ENCODE measurements around the gene OR12D1.
"Not testable (repeated sequence)": the region's sequence is repeated elsewhere in the genome, so short reads cannot be mapped to it uniquely, and the experiment has no call there.

The OR12D1 gene

DNA sequence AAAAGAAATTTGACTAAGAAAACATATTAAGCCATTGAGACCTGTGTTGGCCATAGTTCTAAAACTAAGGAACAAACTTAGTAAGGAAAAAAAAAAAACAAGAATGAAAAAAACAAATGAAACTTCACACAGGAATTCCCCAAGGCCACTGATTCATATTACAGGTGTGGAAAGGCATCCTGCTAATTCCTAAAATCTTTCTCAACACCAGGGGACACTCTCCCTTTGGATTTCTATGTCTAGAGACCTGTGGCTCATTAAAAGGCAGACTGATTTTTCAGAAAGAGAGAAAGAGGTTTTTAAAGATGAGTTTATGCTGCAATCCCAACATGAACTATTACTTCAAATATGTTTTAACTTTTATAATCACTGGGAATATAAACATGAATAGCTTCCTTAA is at the start of gene OR12D1:
Gene OR12D1, plus strand, starts transcription at position 341 of the 400 bp plus-strand sequence.
- DNase-seq (ENCODE audit: low read depth, low spot score), result no peak

- DNase-seq (ENCODE audit: low read depth, low spot score), result no peak
Measured at GRCh38 chr6:29368765-29369164, 46.0 kb upstream of the OR12D1 start, which contains the start of gene OR5V1. Gene OR5V1, minus strand, starts transcription at chr6:29368865. Its CDS starts 12,670 bp downstream, at chr6:29356195.

DNA sequence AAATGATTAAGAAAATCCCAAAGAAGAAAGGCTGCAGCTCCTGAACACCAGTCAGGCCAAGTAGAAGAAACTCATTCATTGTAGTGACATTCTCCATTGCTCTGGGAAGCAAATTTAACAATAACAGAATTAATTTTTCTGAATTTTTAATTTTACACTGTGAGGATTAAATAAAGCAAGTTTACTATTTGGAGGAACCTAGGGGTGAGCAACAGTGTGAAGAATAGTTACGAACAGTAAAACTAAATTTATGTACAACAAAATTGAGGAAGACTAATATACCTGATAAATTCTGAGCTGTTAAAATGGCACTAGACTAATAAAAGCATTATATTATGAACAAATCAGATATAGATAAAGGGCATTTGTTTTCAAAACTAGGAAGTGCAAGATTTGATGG is 39.5 kb upstream of the OR12D1 start, which contains the start of gene OR12D3:
Gene OR12D3, minus strand, starts transcription at position 101 of the 400 bp plus-strand sequence. Its CDS starts 4 bp downstream, at position 97.
- DNase-seq (ENCODE audit: low read depth, low spot score), result no peak

GRCh38 chr6:29376003-29376402 is 38.7 kb upstream of the OR12D1 start:
- DNase-seq (ENCODE audit: low read depth, low spot score), result no peak

GRCh38 chr6:29388533-29388932 is 26.2 kb upstream of the OR12D1 start:
- DNase-seq (ENCODE audit: low read depth, low spot score), result no peak

DNA sequence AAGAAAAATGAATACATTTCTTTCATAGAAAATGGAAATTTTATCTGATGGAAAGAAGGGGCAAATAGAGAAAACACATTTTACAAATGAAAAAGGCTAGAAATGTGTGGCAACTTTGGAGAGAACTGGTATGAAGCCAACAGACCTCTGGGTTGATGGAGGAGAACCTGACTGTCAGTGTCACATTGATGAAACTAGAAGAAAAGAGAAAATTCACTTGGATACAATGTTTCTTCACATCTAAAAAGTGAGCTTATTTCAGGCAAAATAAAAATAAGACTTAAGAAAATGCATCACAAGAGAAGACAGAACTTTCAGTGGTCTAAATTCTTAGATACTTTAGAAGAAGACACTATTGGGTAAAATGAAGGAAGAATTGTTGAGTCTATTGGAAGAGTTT is 19.4 kb upstream of the OR12D1 start, which contains the start of gene OR12D2:
Gene OR12D2, plus strand, starts transcription at position 301 of the 400 bp plus-strand sequence. CDS start 1,069 bp downstream, outside the sequence.
- no peak for DNase-seq (ENCODE audit: low read depth, low spot score)

DNA sequence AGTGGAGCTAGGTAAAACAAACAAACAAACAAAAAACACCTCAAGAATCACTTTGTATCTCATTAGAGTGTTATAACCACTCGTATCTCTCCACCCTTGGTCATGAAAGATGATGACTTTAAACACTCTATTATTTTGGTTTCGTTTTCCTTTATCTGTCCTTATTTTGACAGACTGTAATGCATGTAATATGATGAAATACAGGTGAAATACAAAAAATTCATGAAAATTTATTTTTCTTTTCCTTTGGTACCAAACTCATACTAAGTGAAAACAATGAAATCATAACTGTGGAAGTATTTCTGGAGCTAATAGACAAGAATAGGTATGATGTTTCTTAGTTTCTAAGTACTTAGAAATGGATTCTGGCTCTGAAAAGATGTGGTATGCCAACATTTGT is 15.2 kb upstream of the OR12D1 start:
- no peak for DNase-seq (ENCODE audit: low read depth, low spot score)

- DNase-seq (ENCODE audit: low read depth, low spot score), result no peak
Measured at GRCh38 chr6:29403801-29404200, 10.9 kb upstream of the OR12D1 start.

GRCh38 chr6:29419516-29419915 is 4.8 kb downstream of the OR12D1 start:
- DNase-seq (ENCODE audit: low read depth, low spot score), result no peak

GRCh38 chr6:29424168-29424567 is 9.4 kb downstream of the OR12D1 start:
- no peak for DNase-seq (ENCODE audit: low read depth, low spot score)

GRCh38 chr6:29424575-29424974 is 9.8 kb downstream of the OR12D1 start:
- DNase-seq (ENCODE audit: low read depth, low spot score), result no peak

GRCh38 chr6:29425075-29425474 is 10.3 kb downstream of the OR12D1 start:
- no peak for DNase-seq (ENCODE audit: low read depth, low spot score)

DNA sequence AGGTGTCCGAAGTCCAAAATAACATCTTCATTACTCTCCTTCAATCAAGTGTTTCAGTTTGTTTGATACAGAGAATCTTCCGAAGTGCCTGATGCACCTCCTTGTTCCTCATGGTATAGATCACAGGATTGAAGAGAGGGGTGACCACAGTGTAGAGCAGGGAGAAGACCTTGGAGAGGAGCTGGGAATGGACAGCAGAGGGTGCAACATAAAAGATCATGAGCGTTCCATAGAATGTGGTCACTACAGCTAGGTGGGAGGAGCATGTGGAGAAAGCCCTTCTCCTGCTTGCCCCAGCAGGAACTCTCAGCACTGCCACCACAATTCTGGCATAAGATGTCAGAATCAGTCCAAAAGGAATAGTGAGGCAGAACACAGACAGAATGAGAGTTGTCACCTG is 11.9 kb downstream of the OR12D1 start:
- DNase-seq (ENCODE audit: low read depth, low spot score), result no peak

DNA sequence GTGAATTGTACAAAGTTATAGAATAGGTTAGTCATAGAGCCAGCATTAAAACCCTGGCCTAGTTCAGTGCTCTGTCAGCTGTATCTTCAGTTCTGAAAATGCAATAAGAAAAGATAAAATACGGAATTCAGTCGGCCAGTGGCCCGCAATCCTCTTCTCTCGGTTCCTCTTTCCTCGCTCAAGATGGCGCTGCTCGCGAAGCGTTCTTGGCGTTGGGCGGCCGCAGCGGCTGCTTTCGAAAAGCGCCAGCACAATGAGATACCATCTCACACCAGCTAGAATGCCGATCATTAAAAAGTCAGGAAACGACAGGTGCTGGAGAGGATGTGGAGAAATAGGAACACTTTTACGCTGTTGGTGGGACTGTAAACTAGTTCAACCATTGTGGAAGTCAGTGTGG is 22.0 kb downstream of the OR12D1 start:
- DNase-seq (ENCODE audit: low read depth, low spot score), result not testable (repeated sequence)

DNA sequence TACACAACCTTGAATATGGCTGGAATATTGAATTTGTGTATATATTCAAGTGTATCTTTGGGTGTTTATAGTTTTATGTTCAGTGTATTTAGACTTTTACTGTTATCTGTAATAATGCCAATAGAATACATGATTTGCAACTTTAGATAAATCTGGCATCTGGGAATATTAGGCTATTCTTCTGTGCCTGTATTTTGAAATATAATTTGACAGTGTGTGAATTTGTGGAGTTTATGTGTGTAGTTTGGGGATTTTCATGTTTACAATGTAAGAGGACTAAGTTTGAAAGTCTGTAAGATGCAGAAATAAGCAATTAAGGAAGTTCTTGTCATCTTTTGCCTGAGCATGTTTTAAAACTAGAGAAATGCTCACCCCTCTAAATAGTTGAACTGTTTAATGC is 24.3 kb downstream of the OR12D1 start, which contains the start of gene OR10C1:
Gene OR10C1, plus strand, starts transcription at position 301 of the 400 bp plus-strand sequence. CDS start 710 bp downstream, outside the sequence.
- DNase-seq (ENCODE audit: low read depth, low spot score), result no peak

DNA sequence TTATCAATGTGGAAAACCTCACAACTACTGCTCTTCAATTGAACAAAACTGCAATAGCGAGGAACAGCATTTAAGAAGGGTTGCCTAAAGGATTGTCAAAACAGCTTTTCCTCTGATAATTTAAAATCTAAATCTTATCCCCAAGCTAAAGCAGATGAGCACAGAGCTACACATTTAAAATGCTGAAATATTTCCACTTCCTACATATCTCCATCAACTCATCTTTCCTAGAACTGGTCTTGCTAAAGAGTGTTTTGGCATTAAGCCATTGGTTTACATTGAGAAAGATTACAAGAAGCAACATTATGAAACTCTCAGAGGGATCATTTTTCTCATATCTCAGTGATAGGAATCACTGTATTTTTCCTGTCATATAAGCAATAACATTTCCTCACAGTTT is 28.0 kb downstream of the OR12D1 start:
- no peak for DNase-seq (ENCODE audit: low read depth, low spot score)

DNA sequence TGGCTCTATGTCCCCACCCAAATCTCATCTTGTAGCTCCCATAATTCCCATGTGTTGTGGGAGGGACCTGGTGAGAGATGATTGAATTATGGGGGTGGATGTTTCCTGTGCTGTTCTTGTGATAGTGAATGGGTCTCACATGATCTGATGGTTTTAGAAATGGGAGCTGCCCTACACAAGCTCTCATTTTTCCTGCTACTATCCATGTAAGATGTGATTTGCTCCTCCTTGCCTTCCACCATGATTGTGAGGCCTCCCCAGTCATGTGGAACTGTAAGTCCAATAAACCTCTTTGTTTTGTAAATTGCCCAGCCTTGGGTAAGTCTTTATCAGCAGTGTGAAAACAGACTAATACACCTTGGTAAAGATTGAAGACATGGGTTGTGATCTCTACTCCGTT is 29.3 kb downstream of the OR12D1 start:
- DNase-seq (ENCODE audit: low read depth, low spot score), result not testable (repeated sequence)

DNA sequence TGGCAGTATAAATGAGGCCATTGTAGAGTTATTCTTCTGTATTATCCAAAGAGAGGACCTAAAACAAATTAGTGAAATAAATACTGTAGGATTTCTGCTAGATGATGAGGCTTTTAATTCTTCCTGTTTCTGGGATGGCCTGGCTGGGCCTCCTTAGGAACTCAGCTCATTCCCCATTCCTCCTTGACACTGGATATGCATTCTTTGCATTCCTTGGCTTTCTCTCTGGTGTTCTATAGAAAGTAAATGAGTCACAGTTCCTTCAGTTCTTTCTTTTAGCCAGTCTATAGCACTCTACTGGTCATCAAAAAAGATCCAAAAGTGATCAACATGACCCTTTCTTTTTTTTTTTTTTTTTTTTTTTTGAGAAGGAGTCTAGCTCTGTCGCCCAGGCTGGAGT is 32.9 kb downstream of the OR12D1 start:
- no peak for DNase-seq (ENCODE audit: low read depth, low spot score)

DNA sequence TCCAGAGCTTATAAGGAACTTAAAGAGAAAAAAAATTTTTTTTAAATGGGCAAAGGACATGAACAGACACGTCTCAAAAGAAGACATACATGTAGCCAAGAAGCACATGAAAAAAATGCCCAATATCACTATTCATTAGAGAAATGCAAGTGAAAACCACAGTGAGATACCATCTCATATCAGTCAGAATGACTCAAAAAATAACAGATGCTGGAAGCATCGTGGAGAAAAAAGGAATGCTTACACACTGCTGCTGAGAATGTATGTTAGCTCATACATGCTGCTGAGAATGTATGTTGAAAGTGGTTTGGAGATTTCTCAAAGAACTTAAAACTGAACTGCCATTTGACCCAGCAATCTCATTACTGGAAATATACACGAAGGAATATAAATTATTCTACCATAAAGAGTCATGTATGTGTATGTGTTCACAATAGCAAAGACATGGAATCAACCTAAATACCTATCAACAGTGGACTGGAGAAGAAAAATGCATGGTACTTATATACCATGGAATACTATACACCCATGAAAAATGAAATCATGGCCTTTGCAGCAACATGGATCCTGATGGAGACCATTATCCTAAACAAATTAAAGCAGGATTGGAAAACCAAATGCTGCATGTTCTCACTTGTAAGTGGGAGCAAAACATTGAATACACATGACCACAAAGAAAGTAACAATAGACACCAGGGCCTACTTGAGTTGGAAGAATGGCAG is 36.9 kb downstream of the OR12D1 start:
- no peak for DNase-seq (ENCODE audit: low read depth, low spot score)

DNA sequence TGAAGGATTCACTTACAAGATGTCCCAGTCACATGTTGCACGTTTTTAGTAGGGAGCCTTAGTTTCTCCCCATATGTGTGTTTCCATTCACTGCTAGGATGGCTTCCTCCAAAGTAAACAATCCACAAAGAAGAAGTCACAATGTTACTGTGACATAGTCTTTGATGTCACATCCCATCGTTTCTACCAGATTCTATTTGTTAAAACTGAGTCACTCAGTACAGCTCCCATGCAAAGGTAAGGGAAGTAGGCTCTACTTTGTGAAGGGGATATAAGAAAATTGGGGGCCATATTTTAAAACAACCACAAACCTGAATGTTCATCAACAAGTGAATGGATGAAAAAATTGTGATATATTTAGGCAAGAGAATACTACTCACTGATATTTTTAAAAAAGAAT is 42.2 kb downstream of the OR12D1 start, which contains the start of the genes OR11A1 and OR2H1:
Gene OR11A1, minus strand, starts transcription at position 101 of the 400 bp plus-strand sequence. CDS start 29,430 bp downstream, outside the sequence.
Gene OR2H1, plus strand, starts transcription at position 185 of the 400 bp plus-strand sequence. CDS start 4,615 bp downstream, outside the sequence.
- no peak for DNase-seq (ENCODE audit: low read depth, low spot score)

DNA sequence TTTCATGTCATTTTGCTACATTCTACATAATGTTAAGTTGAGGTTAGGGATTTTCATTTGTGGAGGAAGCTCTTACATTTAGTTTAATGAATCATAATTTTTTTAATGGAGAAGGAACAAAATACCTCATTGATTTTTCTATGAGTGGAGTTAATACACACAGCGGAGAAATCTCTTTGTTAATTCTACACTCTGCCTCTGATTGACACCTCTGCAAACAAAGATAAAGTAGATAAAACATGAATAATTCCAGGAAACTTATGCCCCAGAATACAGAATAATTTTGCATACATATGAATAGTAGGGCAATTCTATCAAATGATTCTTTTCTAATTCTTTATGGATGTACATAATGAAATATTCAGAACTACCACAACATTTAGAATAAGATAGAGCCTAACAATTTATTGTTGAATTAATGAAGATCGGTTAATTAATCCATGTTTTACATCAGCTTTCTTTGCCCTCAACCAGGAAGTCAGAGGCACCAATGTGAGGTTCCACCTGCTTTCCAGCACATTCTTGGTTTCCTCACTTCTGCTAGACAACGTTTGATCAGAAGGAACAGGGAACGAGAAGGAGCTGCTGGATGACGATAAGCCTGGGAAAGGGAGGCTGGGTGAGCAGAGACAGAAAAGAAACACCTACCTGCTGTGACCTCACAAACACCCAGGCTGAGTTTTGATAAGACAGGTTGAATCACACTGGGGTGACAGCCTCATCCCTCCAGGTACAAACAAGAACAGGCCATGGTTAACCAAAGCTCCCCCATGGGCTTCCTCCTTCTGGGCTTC is 46.5 kb downstream of the OR12D1 start:
- DNase-seq (ENCODE audit: low read depth, low spot score), result no peak

DNA sequence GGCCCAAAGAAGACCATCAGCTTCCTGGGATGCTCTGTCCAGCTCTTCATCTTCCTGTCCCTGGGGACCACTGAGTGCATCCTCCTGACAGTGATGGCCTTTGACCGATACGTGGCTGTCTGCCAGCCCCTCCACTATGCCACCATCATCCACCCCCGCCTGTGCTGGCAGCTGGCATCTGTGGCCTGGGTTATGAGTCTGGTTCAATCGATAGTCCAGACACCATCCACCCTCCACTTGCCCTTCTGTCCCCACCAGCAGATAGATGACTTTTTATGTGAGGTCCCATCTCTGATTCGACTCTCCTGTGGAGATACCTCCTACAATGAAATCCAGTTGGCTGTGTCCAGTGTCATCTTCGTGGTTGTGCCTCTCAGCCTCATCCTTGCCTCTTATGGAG is 47.3 kb downstream of the OR12D1 start:
- no peak for DNase-seq (ENCODE audit: low read depth, low spot score)
